GM19397 (cell line): ENCODE measurements around the gene OR3A1.
"Not testable (repeated sequence)": the region's sequence is repeated elsewhere in the genome, so short reads cannot be mapped to it uniquely, and the experiment has no call there.

Experiments
- ATAC-seq: cut with Tn5 transposase; IDR thresholded peaks from one replicate; pipeline ENCODE4 v1.9.1; 2021; ENCODE audit warnings: mild to moderate bottlenecking, moderate library complexity; ENCODE audit not compliant: unreplicated experiment

Gene OR3A1

GRCh38 chr17:3298260-3298659 is at the start of gene OR3A1:
TSS of gene OR3A1 (minus strand) at chr17:3298360. CDS start at chr17:3292582, 5,778 bp downstream.
- ATAC-seq, result no peak

- not testable (repeated sequence) for ATAC-seq
Measured at GRCh38 chr17:3342782-3343181, 44.6 kb upstream of the OR3A1 start.

- ATAC-seq, result no peak
Measured at GRCh38 chr17:3335876-3336275, 37.7 kb upstream of the OR3A1 start.

- ATAC-seq, result no peak
Measured at GRCh38 chr17:3318336-3318735, 20.2 kb upstream of the OR3A1 start.

GRCh38 chr17:3316836-3317235 is 18.7 kb upstream of the OR3A1 start:
- no peak for ATAC-seq

- ATAC-seq, result no peak
Measured at GRCh38 chr17:3308603-3309002, 10.4 kb upstream of the OR3A1 start.

- ATAC-seq, result no peak
Measured at GRCh38 chr17:3295632-3296031, 2.5 kb downstream of the OR3A1 start.

GRCh38 chr17:3293548-3293947 is 4.6 kb downstream of the OR3A1 start:
- not testable (repeated sequence) for ATAC-seq

GRCh38 chr17:3282901-3283300 is 15.3 kb downstream of the OR3A1 start:
- no peak for ATAC-seq

GRCh38 chr17:3276126-3276525 is 22.0 kb downstream of the OR3A1 start:
- ATAC-seq, result no peak

- ATAC-seq, result no peak
Measured at GRCh38 chr17:3271072-3271848, 26.9 kb downstream of the OR3A1 start.

- no peak for ATAC-seq
Measured at GRCh38 chr17:3260600-3260999, 37.6 kb downstream of the OR3A1 start.

GRCh38 chr17:3260163-3260562 is 38.0 kb downstream of the OR3A1 start:
- no peak for ATAC-seq

- ATAC-seq, result no peak
Measured at GRCh38 chr17:3256575-3256974, 41.6 kb downstream of the OR3A1 start.

- not testable (repeated sequence) for ATAC-seq
Measured at GRCh38 chr17:3249013-3249412, 49.1 kb downstream of the OR3A1 start.

- not testable (repeated sequence) for ATAC-seq
Measured at GRCh38 chr17:3244841-3245240, 53.3 kb downstream of the OR3A1 start.

GRCh38 chr17:3241044-3241443 is 57.1 kb downstream of the OR3A1 start:
- not testable (repeated sequence) for ATAC-seq
